WTC11 (cell line): ENCODE results near the gene LRRC1. TPM values are rescaled to one million over a fixed set of nuclear protein-coding genes. Genes with fewer than 3 reads are reported as not detected.

Source experiments
- ATAC-seq: fragments of 200-7000 bp; cut with Tn5 transposase; 2 replicates; pipeline ENCODE4 v1.10.0; 2021; ENCODE audit warnings: mild to moderate bottlenecking, moderate library complexity
- CTCF ChIA-PET: fragments of 300-600 bp; sonication (Branson Sonifier 250); formaldehyde crosslinking; loops from one replicate; lab custom pipeline; 2021; ENCODE audit warnings: antibody characterized with exemption; lab: Charles Lee
- POLR2A ChIA-PET: fragments of 350-600 bp; sonication (Branson Sonifier 250); formaldehyde crosslinking; loops from one replicate; lab custom pipeline; 2021; ENCODE audit warnings: antibody characterized with exemption; lab: Charles Lee
- DNase-seq: peaks from one replicate; pipeline ENCODE4 v3.0.0; 2021; ENCODE audit warnings: low spot score
- H3K27ac Mint-ChIP-seq: 2 replicates; pipeline ENCODE4 v1.8.0; 2021; ENCODE audit warnings: mixed read lengths
- H3K27me3 Mint-ChIP-seq: 2 replicates; pipeline ENCODE4 v1.8.0; 2021; ENCODE audit warnings: low read depth, mild to moderate bottlenecking, moderate library complexity, mixed read lengths
- H3K36me3 Mint-ChIP-seq: 2 replicates; pipeline ENCODE4 v1.8.0; 2021; ENCODE audit warnings: mixed read lengths
- H3K4me1 Mint-ChIP-seq: 2 replicates; pipeline ENCODE4 v1.8.0; 2022; ENCODE audit warnings: mixed read lengths
- H3K4me3 Mint-ChIP-seq: 2 replicates; pipeline ENCODE4 v1.8.0; 2021; ENCODE audit warnings: mild to moderate bottlenecking, moderate library complexity, mixed read lengths
- H3K9me3 Mint-ChIP-seq: 2 replicates; pipeline ENCODE4 v1.8.0; 2021; ENCODE audit warnings: mixed read lengths
- CREM ChIP-seq: sonication (generic); formaldehyde crosslinking; IDR thresholded peaks from 2 replicates; pipeline ENCODE4 v1.8.1; 2022; ENCODE audit warnings: mild to moderate bottlenecking, missing genetic modification reagents, moderate library complexity
- ETV6 ChIP-seq: sonication (generic); formaldehyde crosslinking; IDR thresholded peaks from 2 replicates; pipeline ENCODE4 v1.8.1; 2022; ENCODE audit warnings: mild to moderate bottlenecking, missing genetic modification reagents
- FOXJ3 ChIP-seq: sonication (generic); formaldehyde crosslinking; IDR thresholded peaks from 2 replicates; pipeline ENCODE4 v1.9.0; 2021; ENCODE audit warnings: missing genetic modification reagents, mild to moderate bottlenecking, borderline replicate concordance
- FOXP1 ChIP-seq: sonication (generic); formaldehyde crosslinking; IDR thresholded peaks from 2 replicates; pipeline ENCODE4 v1.8.0; 2022; ENCODE audit warnings: missing genetic modification reagents, mild to moderate bottlenecking, moderate library complexity, borderline replicate concordance
- JAZF1 ChIP-seq: fragments of 250-450 bp; sonication (Bioruptor Pico); IDR thresholded peaks from 2 replicates; pipeline ENCODE4 v1.9.0; 2021; ENCODE audit warnings: moderate library complexity, mild to moderate bottlenecking, inconsistent platforms
- OVOL2 ChIP-seq: fragments of 250-450 bp; sonication (Bioruptor Pico); IDR thresholded peaks from 2 replicates; pipeline ENCODE4 v1.9.0; 2021; ENCODE audit warnings: mild to moderate bottlenecking, borderline replicate concordance
- TEAD4 ChIP-seq: sonication (generic); formaldehyde crosslinking; IDR thresholded peaks from 2 replicates; pipeline ENCODE4 v1.8.0; 2022; ENCODE audit warnings: mild to moderate bottlenecking, missing genetic modification reagents
- TP53 ChIP-seq: sonication (generic); formaldehyde crosslinking; IDR thresholded peaks from 2 replicates; pipeline ENCODE4 v1.8.1; 2023; ENCODE audit warnings: mild to moderate bottlenecking, missing genetic modification reagents
- ZBTB43 ChIP-seq: sonication (generic); formaldehyde crosslinking; IDR thresholded peaks from 2 replicates; pipeline ENCODE4 v1.8.1; 2023; ENCODE audit warnings: mild to moderate bottlenecking, missing genetic modification reagents
- total RNA-seq: library from RNA; stranded (reverse); gene quantifications from 3 replicates; pipeline ENCODE4 v1.2.3, GENCODE V29; 2021
- TF ChIP-seq, protein P1 (sequence below): sonication (generic); formaldehyde crosslinking; IDR thresholded peaks from 2 replicates; pipeline ENCODE4 v1.8.1; 2022; ENCODE audit warnings: mild to moderate bottlenecking, moderate library complexity, missing genetic modification reagents
- TF ChIP-seq, protein P2 (sequence below): sonication (generic); formaldehyde crosslinking; IDR thresholded peaks from 2 replicates; pipeline ENCODE4 v1.8.0; 2022; ENCODE audit warnings: missing genetic modification reagents
- TF ChIP-seq, protein P3 (sequence below): sonication (generic); formaldehyde crosslinking; IDR thresholded peaks from 2 replicates; pipeline ENCODE4 v1.8.1; 2022; ENCODE audit warnings: mild to moderate bottlenecking, missing genetic modification reagents, moderate library complexity, borderline replicate concordance
- TF ChIP-seq, protein P4 (sequence below): sonication (generic); formaldehyde crosslinking; IDR thresholded peaks from 2 replicates; pipeline ENCODE4 v1.8.0; 2022; ENCODE audit warnings: mild to moderate bottlenecking, missing genetic modification reagents
- TF ChIP-seq, protein P5 (sequence below): fragments of 250-450 bp; sonication (Bioruptor Pico); IDR thresholded peaks from 2 replicates; pipeline ENCODE4 v1.9.0; 2021; ENCODE audit warnings: mild to moderate bottlenecking
- TF ChIP-seq, protein P6 (sequence below): sonication (generic); formaldehyde crosslinking; IDR thresholded peaks from 2 replicates; pipeline ENCODE4 v1.8.1; 2023; ENCODE audit warnings: mild to moderate bottlenecking, missing genetic modification reagents, moderate library complexity

LRRC1 gene
- total RNA-seq, 1 experiment from 2014 or later = 12.7 TPM

- Mint-ChIP-seq H3K27me3 (no peaks in the 10 kb centered on the region), H3K4me3 (no peak overlapping the region), H3K4me1 (peaks cover 16% of the 10 kb centered on the region), H3K27ac (no peak overlapping the region)
- POLR2A ChIA-PET = no interaction called here
- no peak for ATAC-seq
- TF ChIP-seq, protein P1, sequence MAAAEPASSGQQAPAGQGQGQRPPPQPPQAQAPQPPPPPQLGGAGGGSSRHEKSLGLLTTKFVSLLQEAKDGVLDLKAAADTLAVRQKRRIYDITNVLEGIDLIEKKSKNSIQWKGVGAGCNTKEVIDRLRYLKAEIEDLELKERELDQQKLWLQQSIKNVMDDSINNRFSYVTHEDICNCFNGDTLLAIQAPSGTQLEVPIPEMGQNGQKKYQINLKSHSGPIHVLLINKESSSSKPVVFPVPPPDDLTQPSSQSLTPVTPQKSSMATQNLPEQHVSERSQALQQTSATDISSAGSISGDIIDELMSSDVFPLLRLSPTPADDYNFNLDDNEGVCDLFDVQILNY (CRISPR knock-in tag) = no peak
- TF ChIP-seq TEAD4 (CRISPR knock-in tag) (no peak), JAZF1 (CRISPR knock-in tag) (no peak)
- TF ChIP-seq, all 79 proteins: peak for 0
- no peak for DNase-seq
- peaks cover 6% of the 10 kb centered on the region for H3K36me3 Mint-ChIP-seq
- CTCF ChIA-PET = interaction anchor here (1.0 kb wide), 1 partner anchor 50 kb away, joined by 5 read pairs; no protein-coding TSS in a partner anchor
- no peaks in the 10 kb centered on the region for H3K9me3 Mint-ChIP-seq
Observed at GRCh38 chr6:53906103-53906502, 111.3 kb downstream of the LRRC1 start.

GRCh38 chr6:53906842-53907241, 112.0 kb downstream of the LRRC1 start:
- no peak for DNase-seq
- Mint-ChIP-seq H3K27me3 (no peaks in the 10 kb centered on the region), H3K4me1 (peaks cover 16% of the 10 kb centered on the region), H3K27ac (no peak overlapping the region), H3K9me3 (no peaks in the 10 kb centered on the region), H3K36me3 (peaks cover 6% of the 10 kb centered on the region), H3K4me3 (no peak overlapping the region)
- no peak for TF ChIP-seq ZBTB43 (CRISPR knock-in tag)
- ATAC-seq = peak; percentile 39; the same call in 1 of the 2 replicates
- POLR2A ChIA-PET = no interaction called here
- CTCF ChIA-PET = no interaction called here

GRCh38 chr6:53910834-53911233, 116.0 kb downstream of the LRRC1 start:
- TF ChIP-seq CREM (CRISPR knock-in tag) (no peak), OVOL2 (CRISPR knock-in tag) (no peak), FOXP1 (CRISPR knock-in tag) (no peak), ETV6 (CRISPR knock-in tag) (no peak), FOXJ3 (CRISPR knock-in tag) (no peak), TP53 (no peak)
- TF ChIP-seq, protein P2, sequence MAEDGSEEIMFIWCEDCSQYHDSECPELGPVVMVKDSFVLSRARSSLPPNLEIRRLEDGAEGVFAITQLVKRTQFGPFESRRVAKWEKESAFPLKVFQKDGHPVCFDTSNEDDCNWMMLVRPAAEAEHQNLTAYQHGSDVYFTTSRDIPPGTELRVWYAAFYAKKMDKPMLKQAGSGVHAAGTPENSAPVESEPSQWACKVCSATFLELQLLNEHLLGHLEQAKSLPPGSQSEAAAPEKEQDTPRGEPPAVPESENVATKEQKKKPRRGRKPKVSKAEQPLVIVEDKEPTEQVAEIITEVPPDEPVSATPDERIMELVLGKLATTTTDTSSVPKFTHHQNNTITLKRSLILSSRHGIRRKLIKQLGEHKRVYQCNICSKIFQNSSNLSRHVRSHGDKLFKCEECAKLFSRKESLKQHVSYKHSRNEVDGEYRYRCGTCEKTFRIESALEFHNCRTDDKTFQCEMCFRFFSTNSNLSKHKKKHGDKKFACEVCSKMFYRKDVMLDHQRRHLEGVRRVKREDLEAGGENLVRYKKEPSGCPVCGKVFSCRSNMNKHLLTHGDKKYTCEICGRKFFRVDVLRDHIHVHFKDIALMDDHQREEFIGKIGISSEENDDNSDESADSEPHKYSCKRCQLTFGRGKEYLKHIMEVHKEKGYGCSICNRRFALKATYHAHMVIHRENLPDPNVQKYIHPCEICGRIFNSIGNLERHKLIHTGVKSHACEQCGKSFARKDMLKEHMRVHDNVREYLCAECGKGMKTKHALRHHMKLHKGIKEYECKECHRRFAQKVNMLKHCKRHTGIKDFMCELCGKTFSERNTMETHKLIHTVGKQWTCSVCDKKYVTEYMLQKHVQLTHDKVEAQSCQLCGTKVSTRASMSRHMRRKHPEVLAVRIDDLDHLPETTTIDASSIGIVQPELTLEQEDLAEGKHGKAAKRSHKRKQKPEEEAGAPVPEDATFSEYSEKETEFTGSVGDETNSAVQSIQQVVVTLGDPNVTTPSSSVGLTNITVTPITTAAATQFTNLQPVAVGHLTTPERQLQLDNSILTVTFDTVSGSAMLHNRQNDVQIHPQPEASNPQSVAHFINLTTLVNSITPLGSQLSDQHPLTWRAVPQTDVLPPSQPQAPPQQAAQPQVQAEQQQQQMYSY (CRISPR knock-in tag) = no peak
- TF ChIP-seq, protein P3, sequence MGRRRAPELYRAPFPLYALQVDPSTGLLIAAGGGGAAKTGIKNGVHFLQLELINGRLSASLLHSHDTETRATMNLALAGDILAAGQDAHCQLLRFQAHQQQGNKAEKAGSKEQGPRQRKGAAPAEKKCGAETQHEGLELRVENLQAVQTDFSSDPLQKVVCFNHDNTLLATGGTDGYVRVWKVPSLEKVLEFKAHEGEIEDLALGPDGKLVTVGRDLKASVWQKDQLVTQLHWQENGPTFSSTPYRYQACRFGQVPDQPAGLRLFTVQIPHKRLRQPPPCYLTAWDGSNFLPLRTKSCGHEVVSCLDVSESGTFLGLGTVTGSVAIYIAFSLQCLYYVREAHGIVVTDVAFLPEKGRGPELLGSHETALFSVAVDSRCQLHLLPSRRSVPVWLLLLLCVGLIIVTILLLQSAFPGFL (CRISPR knock-in tag) = no peak
- TF ChIP-seq, protein P4, sequence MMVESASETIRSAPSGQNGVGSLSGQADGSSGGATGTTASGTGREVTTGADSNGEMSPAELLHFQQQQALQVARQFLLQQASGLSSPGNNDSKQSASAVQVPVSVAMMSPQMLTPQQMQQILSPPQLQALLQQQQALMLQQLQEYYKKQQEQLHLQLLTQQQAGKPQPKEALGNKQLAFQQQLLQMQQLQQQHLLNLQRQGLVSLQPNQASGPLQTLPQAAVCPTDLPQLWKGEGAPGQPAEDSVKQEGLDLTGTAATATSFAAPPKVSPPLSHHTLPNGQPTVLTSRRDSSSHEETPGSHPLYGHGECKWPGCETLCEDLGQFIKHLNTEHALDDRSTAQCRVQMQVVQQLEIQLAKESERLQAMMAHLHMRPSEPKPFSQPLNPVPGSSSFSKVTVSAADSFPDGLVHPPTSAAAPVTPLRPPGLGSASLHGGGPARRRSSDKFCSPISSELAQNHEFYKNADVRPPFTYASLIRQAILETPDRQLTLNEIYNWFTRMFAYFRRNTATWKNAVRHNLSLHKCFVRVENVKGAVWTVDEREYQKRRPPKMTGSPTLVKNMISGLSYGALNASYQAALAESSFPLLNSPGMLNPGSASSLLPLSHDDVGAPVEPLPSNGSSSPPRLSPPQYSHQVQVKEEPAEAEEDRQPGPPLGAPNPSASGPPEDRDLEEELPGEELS = no peak
- TF ChIP-seq, protein P5, sequence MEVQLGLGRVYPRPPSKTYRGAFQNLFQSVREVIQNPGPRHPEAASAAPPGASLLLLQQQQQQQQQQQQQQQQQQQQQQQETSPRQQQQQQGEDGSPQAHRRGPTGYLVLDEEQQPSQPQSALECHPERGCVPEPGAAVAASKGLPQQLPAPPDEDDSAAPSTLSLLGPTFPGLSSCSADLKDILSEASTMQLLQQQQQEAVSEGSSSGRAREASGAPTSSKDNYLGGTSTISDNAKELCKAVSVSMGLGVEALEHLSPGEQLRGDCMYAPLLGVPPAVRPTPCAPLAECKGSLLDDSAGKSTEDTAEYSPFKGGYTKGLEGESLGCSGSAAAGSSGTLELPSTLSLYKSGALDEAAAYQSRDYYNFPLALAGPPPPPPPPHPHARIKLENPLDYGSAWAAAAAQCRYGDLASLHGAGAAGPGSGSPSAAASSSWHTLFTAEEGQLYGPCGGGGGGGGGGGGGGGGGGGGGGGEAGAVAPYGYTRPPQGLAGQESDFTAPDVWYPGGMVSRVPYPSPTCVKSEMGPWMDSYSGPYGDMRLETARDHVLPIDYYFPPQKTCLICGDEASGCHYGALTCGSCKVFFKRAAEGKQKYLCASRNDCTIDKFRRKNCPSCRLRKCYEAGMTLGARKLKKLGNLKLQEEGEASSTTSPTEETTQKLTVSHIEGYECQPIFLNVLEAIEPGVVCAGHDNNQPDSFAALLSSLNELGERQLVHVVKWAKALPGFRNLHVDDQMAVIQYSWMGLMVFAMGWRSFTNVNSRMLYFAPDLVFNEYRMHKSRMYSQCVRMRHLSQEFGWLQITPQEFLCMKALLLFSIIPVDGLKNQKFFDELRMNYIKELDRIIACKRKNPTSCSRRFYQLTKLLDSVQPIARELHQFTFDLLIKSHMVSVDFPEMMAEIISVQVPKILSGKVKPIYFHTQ (CRISPR knock-in tag) = no peak
- TF ChIP-seq, protein P6, sequence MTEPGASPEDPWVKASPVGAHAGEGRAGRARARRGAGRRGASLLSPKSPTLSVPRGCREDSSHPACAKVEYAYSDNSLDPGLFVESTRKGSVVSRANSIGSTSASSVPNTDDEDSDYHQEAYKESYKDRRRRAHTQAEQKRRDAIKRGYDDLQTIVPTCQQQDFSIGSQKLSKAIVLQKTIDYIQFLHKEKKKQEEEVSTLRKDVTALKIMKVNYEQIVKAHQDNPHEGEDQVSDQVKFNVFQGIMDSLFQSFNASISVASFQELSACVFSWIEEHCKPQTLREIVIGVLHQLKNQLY = no peak
- H3K4me3 Mint-ChIP-seq = no peak overlapping the region
- H3K9me3 Mint-ChIP-seq = no peaks in the 10 kb centered on the region
- H3K27me3 Mint-ChIP-seq = no peaks in the 10 kb centered on the region
- no peaks in the 10 kb centered on the region; the same call in 1 of the 2 replicates for H3K36me3 Mint-ChIP-seq
- H3K4me1 Mint-ChIP-seq = peaks cover 22% of the 10 kb centered on the region
- ATAC-seq = no peak
- DNase-seq = no peak
- H3K27ac Mint-ChIP-seq = no peak overlapping the region
- CTCF ChIA-PET = interaction anchor here (0.6 to 1.0 kb wide), 3 partner anchors 45 to 550 kb away, joined by 3 to 7 read pairs (median 3); no protein-coding TSS in a partner anchor
- POLR2A ChIA-PET = no interaction called here
